NCI-H460 (cell line): ENCODE data around the gene DDX50. TPM values are rescaled to one million over a fixed set of nuclear protein-coding genes. Genes with fewer than 3 reads are reported as not detected.
"Not testable (repeated sequence)": the region's sequence is repeated elsewhere in the genome, so short reads cannot be mapped to it uniquely, and the experiment has no call there.

Experiments
- DNase-seq: peaks from one replicate; pipeline ENCODE4 v3.0.0-alpha.2; 2016; ENCODE audit warnings: low read depth; ENCODE audit errors: extremely low read depth
- polyA plus RNA-seq: library from polyadenylated mRNA; depleted of rRNA; stranded (reverse); fragments of >200 nt; gene quantifications from 2 replicates; pipeline ENCODE4 v1.2.3, GENCODE V29; 2014; cell fraction: nucleus; rRNA removed
- total RNA-seq: library from RNA; depleted of rRNA; stranded (reverse); fragments of >200 nt; shearing (Covaris generic); gene quantifications from 2 replicates; pipeline ENCODE4 v1.2.3, GENCODE V29; 2014; rRNA removed

The DDX50 gene, protein sequence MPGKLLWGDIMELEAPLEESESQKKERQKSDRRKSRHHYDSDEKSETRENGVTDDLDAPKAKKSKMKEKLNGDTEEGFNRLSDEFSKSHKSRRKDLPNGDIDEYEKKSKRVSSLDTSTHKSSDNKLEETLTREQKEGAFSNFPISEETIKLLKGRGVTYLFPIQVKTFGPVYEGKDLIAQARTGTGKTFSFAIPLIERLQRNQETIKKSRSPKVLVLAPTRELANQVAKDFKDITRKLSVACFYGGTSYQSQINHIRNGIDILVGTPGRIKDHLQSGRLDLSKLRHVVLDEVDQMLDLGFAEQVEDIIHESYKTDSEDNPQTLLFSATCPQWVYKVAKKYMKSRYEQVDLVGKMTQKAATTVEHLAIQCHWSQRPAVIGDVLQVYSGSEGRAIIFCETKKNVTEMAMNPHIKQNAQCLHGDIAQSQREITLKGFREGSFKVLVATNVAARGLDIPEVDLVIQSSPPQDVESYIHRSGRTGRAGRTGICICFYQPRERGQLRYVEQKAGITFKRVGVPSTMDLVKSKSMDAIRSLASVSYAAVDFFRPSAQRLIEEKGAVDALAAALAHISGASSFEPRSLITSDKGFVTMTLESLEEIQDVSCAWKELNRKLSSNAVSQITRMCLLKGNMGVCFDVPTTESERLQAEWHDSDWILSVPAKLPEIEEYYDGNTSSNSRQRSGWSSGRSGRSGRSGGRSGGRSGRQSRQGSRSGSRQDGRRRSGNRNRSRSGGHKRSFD
- total RNA-seq = 48.2 and 49.1 TPM in 2 replicates
- polyA plus RNA-seq = 60.5 and 63.4 TPM in 2 replicates

DNA sequence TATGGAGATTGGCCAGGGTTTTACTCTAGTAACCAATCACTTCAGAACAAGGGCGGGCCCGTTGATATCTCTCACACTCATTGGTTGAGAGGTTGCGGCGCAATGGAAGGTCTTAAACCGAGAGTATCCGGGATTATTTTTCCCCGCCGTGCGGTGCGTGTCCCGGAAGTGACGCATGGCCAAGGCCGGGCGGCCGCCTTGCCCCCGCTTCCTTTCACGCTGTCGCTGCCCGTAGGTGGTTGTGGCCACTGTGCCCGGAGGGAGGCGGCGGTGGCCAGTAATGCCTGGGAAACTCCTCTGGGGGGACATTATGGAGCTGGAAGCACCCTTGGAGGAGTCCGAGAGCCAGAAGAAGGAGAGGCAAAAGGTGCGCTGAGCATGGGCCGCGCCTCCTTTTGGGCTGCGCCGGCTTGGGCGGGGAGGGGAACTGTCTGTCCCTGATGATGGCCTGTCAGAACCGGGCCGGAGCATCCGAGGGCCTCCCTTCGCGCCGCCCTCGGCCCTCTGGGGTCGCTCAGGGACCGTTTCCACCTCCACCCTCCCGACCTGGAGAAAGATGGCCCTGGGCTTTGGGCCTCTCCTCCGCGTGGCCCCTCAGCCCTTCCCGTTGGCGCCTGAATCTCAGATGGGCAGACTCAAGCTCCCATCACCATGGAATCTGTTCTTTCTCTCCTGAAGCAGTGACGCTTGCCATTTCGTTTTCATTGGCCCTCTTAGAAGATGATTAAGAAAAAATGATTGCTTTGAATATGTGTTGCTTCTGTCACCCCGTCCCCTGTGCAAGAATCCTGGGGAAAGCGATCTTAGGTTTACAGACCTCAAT, at the start of gene DDX50:
DDX50 (plus strand) TSS at position 211 of the 823 bp plus-strand sequence; CDS start at position 281, 70 bp downstream.
- DNase-seq = peak; percentile 99

- no peak for DNase-seq
Observed at GRCh38 chr10:68856352-68856751, 44.8 kb upstream of the DDX50 start.

- DNase-seq = no peak
Observed at GRCh38 chr10:68857005-68857404, 44.1 kb upstream of the DDX50 start.

DNA sequence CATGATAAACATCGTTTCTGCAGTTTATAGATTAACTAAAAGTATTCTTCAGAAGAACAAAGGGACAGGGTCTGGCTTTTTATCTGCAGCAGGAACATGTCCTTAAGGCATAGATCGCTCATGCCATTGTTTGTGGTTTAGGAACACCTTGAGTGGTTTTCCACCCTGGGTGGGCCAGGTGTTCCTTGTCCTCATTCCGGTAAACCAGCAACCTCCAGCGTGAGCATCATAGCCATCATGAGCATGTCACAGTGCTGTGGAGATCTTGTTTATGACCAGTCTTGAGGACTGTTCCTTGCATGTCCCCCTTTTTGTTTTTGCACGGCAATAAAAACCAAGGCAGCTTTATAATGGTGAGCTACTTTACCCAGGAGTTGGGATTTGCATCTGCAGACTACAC, 39.9 kb upstream of the DDX50 start:
- DNase-seq = no peak

- no peak for DNase-seq
Observed at GRCh38 chr10:68864611-68865010, 36.5 kb upstream of the DDX50 start.

DNA sequence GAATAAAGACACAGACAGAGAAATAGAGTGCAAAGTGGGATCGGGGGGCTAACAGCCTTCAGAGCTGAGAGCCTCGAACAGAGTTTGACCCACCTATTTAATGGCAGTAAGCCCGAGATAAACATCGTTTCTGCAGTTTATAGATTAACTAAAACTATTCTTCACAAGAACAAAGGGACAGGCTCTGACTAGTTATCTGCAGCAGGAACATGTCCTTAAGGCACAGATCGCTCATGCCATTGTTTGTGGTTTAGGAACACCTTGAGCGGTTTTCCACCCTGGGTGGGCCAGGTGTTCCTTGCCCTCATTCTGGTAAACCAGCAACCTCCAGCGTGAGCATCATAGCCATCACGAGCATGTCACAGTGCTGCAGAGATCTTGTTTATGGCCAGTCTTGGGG, 32.9 kb upstream of the DDX50 start:
- not testable (repeated sequence) for DNase-seq

DNA sequence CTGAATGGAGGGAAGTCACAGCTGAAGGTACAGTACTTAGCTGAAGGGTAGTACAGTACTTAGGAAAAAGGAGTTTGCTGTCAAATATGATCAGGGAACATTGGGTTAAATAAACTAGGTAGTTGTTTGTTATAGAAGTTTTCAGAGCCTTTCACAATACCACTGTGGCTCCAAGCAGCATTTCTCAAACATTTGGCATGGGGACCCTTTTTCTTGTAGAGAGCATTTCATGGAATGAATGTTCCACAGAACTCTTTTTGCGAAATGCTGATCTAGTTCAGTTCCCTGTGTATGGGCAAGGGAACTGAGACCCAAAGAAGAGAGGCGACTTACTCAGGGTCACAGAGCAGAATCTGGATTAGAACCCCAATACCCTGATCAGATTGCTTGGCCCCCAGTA, 31.5 kb upstream of the DDX50 start:
- no peak for DNase-seq

GRCh38 chr10:68870061-68870460, 31.1 kb upstream of the DDX50 start:
- no peak for DNase-seq

GRCh38 chr10:68870545-68871104, 30.5 kb upstream of the DDX50 start:
- DNase-seq = no peak

- DNase-seq = no peak
Observed at GRCh38 chr10:68871105-68871711, 29.9 kb upstream of the DDX50 start.

GRCh38 chr10:68871731-68872342, 29.3 kb upstream of the DDX50 start:
- no peak for DNase-seq

DNA sequence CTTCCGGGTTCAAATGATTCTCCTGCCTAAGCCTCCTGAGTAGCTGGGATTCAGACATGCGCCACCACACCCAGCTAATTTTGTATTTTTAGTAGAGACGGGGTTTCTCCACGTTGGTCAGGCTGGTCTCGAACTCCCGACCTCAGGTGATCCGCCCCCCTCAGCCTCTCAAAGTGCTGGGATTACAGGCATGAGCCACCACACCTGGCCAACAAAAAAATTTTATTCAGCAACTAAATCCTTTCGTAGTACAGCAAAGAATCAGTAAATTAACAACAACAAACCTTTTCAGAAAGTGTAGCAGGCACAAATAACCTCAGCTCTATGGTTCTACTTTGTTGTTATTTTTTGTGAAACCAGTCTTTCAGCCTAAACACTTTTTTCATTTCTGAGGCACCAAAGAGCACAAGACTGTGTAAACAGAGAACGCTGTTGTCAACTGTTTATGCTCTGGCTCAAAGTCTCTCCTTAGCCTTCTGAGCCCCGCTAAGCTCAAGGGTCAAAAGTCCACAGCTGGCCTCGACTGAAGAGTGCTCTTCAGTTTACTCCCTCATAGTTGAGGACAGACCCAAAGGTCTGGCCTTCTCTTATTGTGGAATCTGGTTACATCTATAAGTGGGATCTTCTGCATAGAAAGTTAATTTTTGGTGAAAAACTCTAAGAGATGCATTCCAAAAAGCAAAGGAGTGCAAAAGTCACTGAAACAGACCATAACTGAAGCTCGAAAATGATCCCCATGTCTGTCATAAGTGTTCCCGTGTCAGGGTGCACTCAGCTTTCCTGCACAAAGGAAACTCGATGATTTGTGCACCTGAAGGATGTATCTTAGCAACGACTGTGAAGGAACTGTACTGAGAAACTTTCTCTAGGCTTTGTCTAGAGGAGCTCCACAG, 24.6 kb upstream of the DDX50 start:
- DNase-seq = no peak

- DNase-seq = no peak
Observed at GRCh38 chr10:68877482-68878110, 23.5 kb upstream of the DDX50 start.

DNA sequence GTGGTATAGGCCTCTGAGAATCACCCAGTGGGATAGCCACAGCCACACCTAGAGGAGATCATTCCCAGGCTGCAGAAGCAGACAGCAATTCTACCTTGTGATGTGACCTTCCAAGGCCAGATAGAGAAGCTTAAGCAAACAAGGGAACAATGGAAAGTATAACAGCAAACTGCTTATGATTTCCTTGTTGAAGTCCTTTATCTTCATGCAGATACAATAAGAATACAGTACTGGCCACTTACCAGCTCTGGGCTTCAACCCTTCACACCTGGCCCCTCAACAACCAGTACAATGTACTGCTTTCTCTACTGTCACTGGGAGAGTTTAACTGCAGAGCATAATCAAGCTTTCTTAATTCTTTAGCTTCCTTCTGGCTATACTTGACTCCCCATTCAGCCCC, 22.6 kb upstream of the DDX50 start:
- no peak for DNase-seq

DNA sequence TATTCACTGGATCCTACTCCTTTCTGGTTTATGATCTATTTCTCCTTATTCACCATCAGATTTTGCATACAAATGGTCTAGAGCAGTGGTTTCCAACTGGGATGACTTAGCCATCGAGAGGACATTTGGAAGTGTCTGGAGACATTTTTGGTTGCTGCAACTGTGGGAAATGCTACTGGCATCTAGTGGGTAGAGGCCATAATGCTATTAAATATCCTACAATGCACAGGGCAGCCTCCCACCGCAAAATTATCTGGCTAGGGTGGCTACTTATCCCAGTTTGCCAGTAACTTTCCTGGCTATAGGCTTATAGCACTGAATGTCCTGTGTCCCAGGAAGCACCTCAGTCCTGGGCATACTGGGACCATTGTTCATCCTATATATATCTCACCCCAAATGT, 21.5 kb upstream of the DDX50 start:
- DNase-seq = no peak

DNA sequence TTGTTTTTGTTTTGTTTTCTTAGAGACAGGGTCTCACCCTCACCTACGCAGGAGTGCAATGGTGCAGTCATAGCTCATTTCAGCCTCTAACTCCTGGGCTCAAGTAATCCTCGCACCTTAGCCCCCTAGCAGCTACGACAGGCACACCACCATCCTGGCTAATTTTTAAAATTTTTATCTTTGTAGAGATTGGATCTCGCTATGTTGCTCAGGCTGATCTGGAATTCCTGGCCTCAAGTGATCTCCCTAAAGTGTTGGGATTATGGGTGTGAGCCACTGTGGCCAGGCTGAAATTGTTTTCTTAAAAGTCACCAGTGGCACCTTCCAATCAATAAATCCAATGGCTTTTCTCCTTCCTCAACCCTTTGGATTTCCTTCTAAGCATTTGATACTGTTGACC, 20.9 kb upstream of the DDX50 start:
- no peak for DNase-seq

- DNase-seq = no peak
Observed at GRCh38 chr10:68895041-68895440, 6.1 kb upstream of the DDX50 start.

DNA sequence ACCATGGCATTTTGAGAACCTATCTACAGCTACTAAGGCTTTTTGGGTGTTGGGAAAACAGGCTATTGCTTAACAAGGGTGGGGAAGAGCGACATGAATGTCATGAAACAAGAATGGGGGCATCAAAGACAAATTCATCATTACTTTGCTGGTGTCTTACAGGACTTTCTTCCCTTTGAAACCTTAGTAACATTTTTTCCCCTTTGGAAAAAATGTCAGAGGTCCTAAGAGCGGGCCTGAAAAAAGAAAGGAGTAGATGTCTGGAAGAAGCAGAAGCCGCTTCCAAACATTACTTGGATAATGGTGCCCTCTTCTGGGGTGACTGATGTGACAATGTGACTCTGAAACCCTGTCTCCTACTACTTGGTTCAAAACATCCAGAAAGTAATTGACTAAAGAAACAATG, 3.8 kb upstream of the DDX50 start:
- DNase-seq = peak; percentile 78
